H9 (cell line): ENCODE results near the gene ZP1. TPM values are rescaled to one million over a fixed set of nuclear protein-coding genes. Genes with fewer than 3 reads are reported as not detected.

ENCODE experiments used
- DNase-seq: peaks from one replicate; pipeline ENCODE4 v3.0.0-alpha.2; 2017
- H2AFZ ChIP-seq: one replicate; pipeline ENCODE4 v1.6.1; 2013; ENCODE audit warnings: mild to moderate bottlenecking, low read length, control low read depth, moderate library complexity
- H2AK5ac ChIP-seq: 2 replicates; pipeline ENCODE4 v1.6.1; 2013; ENCODE audit warnings: low read length, control low read depth, mixed read lengths; ENCODE audit not compliant: insufficient read length
- H2BK120ac ChIP-seq: one replicate; pipeline ENCODE4 v1.6.1; 2013; ENCODE audit warnings: low read depth, mild to moderate bottlenecking, low read length, control low read depth, inconsistent platforms; ENCODE audit not compliant: poor library complexity, severe bottlenecking
- H2BK12ac ChIP-seq: 2 replicates; pipeline ENCODE4 v1.6.1; 2013; ENCODE audit warnings: low read length, control low read depth, mixed read lengths, low read depth; ENCODE audit not compliant: insufficient read length
- H2BK15ac ChIP-seq: 2 replicates; pipeline ENCODE4 v1.6.1; 2013; ENCODE audit warnings: low read depth, low read length, control low read depth
- H2BK20ac ChIP-seq: one replicate; pipeline ENCODE4 v1.6.1; 2013; ENCODE audit warnings: low read depth, mild to moderate bottlenecking, low read length, control low read depth, inconsistent platforms; ENCODE audit not compliant: poor library complexity, severe bottlenecking
- H2BK5ac ChIP-seq: 2 replicates; pipeline ENCODE4 v1.6.1; 2013; ENCODE audit warnings: low read length, control low read depth, mixed read lengths; ENCODE audit not compliant: insufficient read length
- H3K14ac ChIP-seq: 2 replicates; pipeline ENCODE4 v1.6.1; 2013; ENCODE audit warnings: low read length, control low read depth; ENCODE audit not compliant: insufficient read depth
- H3K18ac ChIP-seq: 2 replicates; pipeline ENCODE4 v1.6.1; 2013; ENCODE audit warnings: low read depth, mild to moderate bottlenecking, mixed read lengths, low read length, control low read depth; ENCODE audit not compliant: insufficient read length
- H3K23ac ChIP-seq: 2 replicates; pipeline ENCODE4 v1.6.1; 2013; ENCODE audit warnings: low read length, control low read depth, mixed read lengths, low read depth; ENCODE audit not compliant: insufficient read length
- H3K23me2 ChIP-seq: 2 replicates; pipeline ENCODE4 v1.6.1; 2013; ENCODE audit warnings: low read depth, mild to moderate bottlenecking, mixed read lengths, low read length, control low read depth; ENCODE audit not compliant: insufficient read length, poor library complexity, severe bottlenecking
- H3K27ac ChIP-seq: 2 replicates; pipeline ENCODE4 v1.5.1; 2013; ENCODE audit warnings: low read length, control low read depth, mixed read lengths, low read depth; ENCODE audit not compliant: insufficient read length
- H3K27me3 ChIP-seq: 2 replicates; pipeline ENCODE4 v1.6.1; 2013; ENCODE audit warnings: low read length, control low read depth, inconsistent platforms; ENCODE audit not compliant: insufficient read depth
- H3K4ac ChIP-seq: 2 replicates; pipeline ENCODE4 v1.6.1; 2013; ENCODE audit warnings: low read depth, mild to moderate bottlenecking, control low read depth, inconsistent platforms, low read length, moderate library complexity
- H3K4me1 ChIP-seq: 2 replicates; pipeline ENCODE4 v1.6.1; 2013; ENCODE audit warnings: low read length, control low read depth, inconsistent platforms; ENCODE audit not compliant: insufficient read depth
- H3K4me2 ChIP-seq: 2 replicates; pipeline ENCODE4 v1.6.1; 2013; ENCODE audit warnings: low read length, control low read depth, mixed read lengths; ENCODE audit not compliant: insufficient read length, insufficient read depth
- H3K56ac ChIP-seq: 2 replicates; pipeline ENCODE4 v1.6.1; 2013; ENCODE audit warnings: low read depth, mild to moderate bottlenecking, mixed read lengths, low read length, control low read depth; ENCODE audit not compliant: insufficient read length
- H3K79me1 ChIP-seq: 2 replicates; pipeline ENCODE4 v1.6.1; 2013; ENCODE audit warnings: low read depth, mild to moderate bottlenecking, moderate library complexity, low read length, control low read depth, inconsistent platforms; ENCODE audit not compliant: insufficient read depth, poor library complexity, severe bottlenecking
- H3K79me2 ChIP-seq: 2 replicates; pipeline ENCODE4 v1.6.1; 2013; ENCODE audit warnings: low read length, control low read depth, inconsistent platforms; ENCODE audit not compliant: insufficient read depth
- H3K9ac ChIP-seq: 2 replicates; pipeline ENCODE4 v1.6.1; 2013; ENCODE audit warnings: low read length, control low read depth, mixed read lengths; ENCODE audit not compliant: insufficient read length; ENCODE audit errors: extremely low read depth
- H3K9me3 ChIP-seq: one replicate; pipeline ENCODE4 v1.6.1; 2013; ENCODE audit warnings: low read depth, low read length, inconsistent platforms; ENCODE audit not compliant: control insufficient read depth
- H3T11ph ChIP-seq: one replicate; pipeline ENCODE4 v1.6.1; 2013; ENCODE audit warnings: mild to moderate bottlenecking, low read length, control low read depth, inconsistent platforms
- H4K20me1 ChIP-seq: one replicate; pipeline ENCODE4 v1.6.1; 2013; ENCODE audit not compliant: control insufficient read depth, insufficient read length, insufficient read depth
- H4K5ac ChIP-seq: 2 replicates; pipeline ENCODE4 v1.6.1; 2013; ENCODE audit warnings: low read depth, mild to moderate bottlenecking, mixed read lengths, low read length, control low read depth; ENCODE audit not compliant: insufficient read length
- H4K8ac ChIP-seq: replicated peaks from 2 replicates; pipeline ENCODE4 v1.6.1; 2013; ENCODE audit warnings: low read length, control low read depth, mixed read lengths, low read depth; ENCODE audit not compliant: insufficient read length
- H4K91ac ChIP-seq: 2 replicates; pipeline ENCODE4 v1.6.1; 2013; ENCODE audit warnings: low read depth, mild to moderate bottlenecking, moderate library complexity, mixed read lengths, low read length, control low read depth; ENCODE audit not compliant: insufficient read length
- H3K27ac Mint-ChIP-seq, 3 experiments: 2 replicates in 2 of 3; 3 replicates in 1 of 3; pipeline ENCODE4 v1.8.0; 2020 to 2021; ENCODE audit warnings: mixed read lengths in 3 of 3, mild to moderate bottlenecking in 1 of 3, moderate library complexity in 1 of 3
- H3K27me3 Mint-ChIP-seq: 2 replicates; pipeline ENCODE4 v1.8.0; 2021; ENCODE audit warnings: low read depth, mild to moderate bottlenecking, moderate library complexity, mixed read lengths
- H3K36me3 Mint-ChIP-seq, 3 experiments: 2 replicates in 2 of 3; 3 replicates in 1 of 3; pipeline ENCODE4 v1.8.0; 2020 to 2021; ENCODE audit warnings: low read depth in 3 of 3, mixed read lengths in 3 of 3; ENCODE audit not compliant: insufficient read depth in 1 of 3
- H3K4me1 Mint-ChIP-seq, 2 experiments: 2 replicates each; pipeline ENCODE4 v1.8.0; 2020; ENCODE audit warnings: mixed read lengths in 2 of 2
- H3K4me3 Mint-ChIP-seq, 2 experiments: 2 replicates in 1 of 2; 3 replicates in 1 of 2; pipeline ENCODE4 v1.8.0; 2020 to 2021; ENCODE audit warnings: mild to moderate bottlenecking in 2 of 2, mixed read lengths in 2 of 2, moderate library complexity in 1 of 2
- H3K9me3 Mint-ChIP-seq, 2 experiments: 2 replicates in 1 of 2; 3 replicates in 1 of 2; pipeline ENCODE4 v1.8.0; 2020; ENCODE audit warnings: mild to moderate bottlenecking in 2 of 2, mixed read lengths in 2 of 2, moderate library complexity in 1 of 2
- WGBS: extraction: QIAGEN DNeasy Blood & Tissue Kit; methylation state at CpG from one replicate; pipeline ENCODE4 v1.1.7; 2013; ENCODE audit warnings: missing lambda C conversion rate, low lambda C conversion rate, mixed read lengths; ENCODE audit not compliant: insufficient read length; ENCODE audit errors: extremely low coverage; 5-methylcytosine and 5-hydroxymethylcytosine counted together
- total RNA-seq: library from RNA; stranded (reverse); gene quantifications from 2 replicates; pipeline ENCODE4 v1.2.1, GENCODE V29; 2021
- TF ChIP-seq, protein P1 (sequence below): fragments of 200-600 bp; sonication (generic); conservative IDR thresholded peaks from 3 replicates; pipeline ENCODE4 v1.8.0; 2021; ENCODE audit warnings: antibody characterized with exemption, mild to moderate bottlenecking

ZP1 gene
- total RNA-seq, 1 experiment from 2014 or later, result not detected

DNA sequence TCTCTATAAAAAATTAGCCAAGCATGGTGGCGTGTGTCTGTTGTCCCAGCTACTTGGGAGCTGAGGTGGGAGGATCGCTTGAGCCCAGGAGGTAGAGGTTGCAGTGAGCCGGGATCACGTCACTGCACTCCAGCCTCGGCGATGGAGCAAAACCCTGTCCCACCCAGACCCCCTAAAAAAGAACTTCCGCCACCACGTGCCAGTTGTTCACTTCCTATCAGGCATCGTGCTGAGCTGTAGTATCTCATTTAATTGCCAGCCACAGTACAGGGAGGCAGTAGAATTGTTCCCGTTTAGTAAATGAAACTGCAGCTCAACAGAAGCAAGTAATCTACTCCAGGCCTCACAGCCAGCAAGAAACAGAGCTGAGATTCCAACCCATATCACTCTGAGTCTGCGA is 53.9 kb downstream of the ZP1 start:
- Histone ChIP-seq H2AK5ac (no peak overlapping the region), H3K56ac (no peak overlapping the region), H3K4ac (no peak overlapping the region), H3T11ph (no peak overlapping the region), H3K27ac (no peak overlapping the region), H3K23me2 (peaks cover 10% of the 10 kb centered on the region), H2BK20ac (no peak overlapping the region), H4K5ac (no peak overlapping the region), H3K9me3 (no peaks in the 10 kb centered on the region), H3K14ac (no peak overlapping the region), H3K4me1 (peaks cover 2% of the 10 kb centered on the region), H3K18ac (no peak overlapping the region), H3K23ac (no peak overlapping the region), H4K91ac (no peak overlapping the region), H3K27me3 (no peaks in the 10 kb centered on the region), H4K20me1 (no peaks in the 10 kb centered on the region), H3K9ac (no peak overlapping the region), H2BK5ac (no peak overlapping the region), H2BK12ac (no peak overlapping the region), H2BK15ac (no peak overlapping the region), H3K79me2 (no peaks in the 10 kb centered on the region; the same call in 1 of the 2 replicates), H3K4me2 (no peak overlapping the region), H2BK120ac (no peak overlapping the region), H2AFZ (no peak overlapping the region), H4K8ac (no peak overlapping the region), H3K79me1 (no peaks in the 10 kb centered on the region)
- Mint-ChIP-seq H3K36me3 (peaks cover 13 to 42% (median 23%) of the 10 kb centered on the region in 3 experiments; a peak in 6 of 7 replicates), H3K27ac (peak overlapping the region in 1 of 3 experiments; percentile 61; a peak in 1 of 7 replicates), H3K9me3 (no peaks in the 10 kb centered on the region), H3K4me1 (peaks cover 29 to 31% of the 10 kb centered on the region in 2 experiments), H3K27me3 (peaks cover 7% of the 10 kb centered on the region), H3K4me3 (no peak overlapping the region)
- DNase-seq, result no peak
- WGBS, result no CpG with 5 or more reads among the region's 11 CpGs
- TF ChIP-seq, protein P1, sequence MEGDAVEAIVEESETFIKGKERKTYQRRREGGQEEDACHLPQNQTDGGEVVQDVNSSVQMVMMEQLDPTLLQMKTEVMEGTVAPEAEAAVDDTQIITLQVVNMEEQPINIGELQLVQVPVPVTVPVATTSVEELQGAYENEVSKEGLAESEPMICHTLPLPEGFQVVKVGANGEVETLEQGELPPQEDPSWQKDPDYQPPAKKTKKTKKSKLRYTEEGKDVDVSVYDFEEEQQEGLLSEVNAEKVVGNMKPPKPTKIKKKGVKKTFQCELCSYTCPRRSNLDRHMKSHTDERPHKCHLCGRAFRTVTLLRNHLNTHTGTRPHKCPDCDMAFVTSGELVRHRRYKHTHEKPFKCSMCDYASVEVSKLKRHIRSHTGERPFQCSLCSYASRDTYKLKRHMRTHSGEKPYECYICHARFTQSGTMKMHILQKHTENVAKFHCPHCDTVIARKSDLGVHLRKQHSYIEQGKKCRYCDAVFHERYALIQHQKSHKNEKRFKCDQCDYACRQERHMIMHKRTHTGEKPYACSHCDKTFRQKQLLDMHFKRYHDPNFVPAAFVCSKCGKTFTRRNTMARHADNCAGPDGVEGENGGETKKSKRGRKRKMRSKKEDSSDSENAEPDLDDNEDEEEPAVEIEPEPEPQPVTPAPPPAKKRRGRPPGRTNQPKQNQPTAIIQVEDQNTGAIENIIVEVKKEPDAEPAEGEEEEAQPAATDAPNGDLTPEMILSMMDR, result no peak
